Liver (tissue), 3 donors: Measurements from ENCODE around the gene CEACAM16.

ENCODE experiments used
- HNF4G ChIP-seq: IDR thresholded peaks from 2 replicates; pipeline ENCODE4 v1.6.1; 2016; ENCODE audit warnings: antibody characterized with exemption
- TF ChIP-seq, protein P1 (sequence below): fragments of 150-350 bp; IDR thresholded peaks from 2 replicates; pipeline ENCODE4 v1.5.1; 2017; ENCODE audit warnings: improper control_type of control experiment, low read depth, low read length; ENCODE audit not compliant: missing input control
- TF ChIP-seq, protein P2 (sequence below): IDR thresholded peaks from 2 replicates; pipeline ENCODE4 v1.6.1; 2016; ENCODE audit warnings: antibody characterized with exemption
- donor health status: healthy.
- donor health status: healthy.

DNA sequence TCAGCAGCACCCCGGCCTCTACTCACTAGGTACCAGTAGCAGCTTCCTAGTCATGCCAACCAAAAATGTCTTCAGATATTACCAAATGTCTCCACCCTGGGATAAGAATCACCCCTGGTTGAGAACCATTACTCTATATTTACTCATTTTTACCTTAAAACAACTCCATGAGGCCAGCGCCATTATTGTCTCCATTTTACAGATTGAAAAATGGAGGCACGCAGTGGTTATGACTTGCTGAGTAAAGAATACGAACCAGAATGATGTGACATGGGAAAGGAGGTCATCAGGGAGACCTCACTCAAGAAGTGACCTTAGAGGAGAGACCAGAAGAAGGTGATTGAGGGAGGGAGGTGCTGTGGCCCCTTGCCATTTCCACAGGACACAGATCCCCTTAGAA is 25.4 kb upstream of the CEACAM16 start:
- TF ChIP-seq, protein P1, sequence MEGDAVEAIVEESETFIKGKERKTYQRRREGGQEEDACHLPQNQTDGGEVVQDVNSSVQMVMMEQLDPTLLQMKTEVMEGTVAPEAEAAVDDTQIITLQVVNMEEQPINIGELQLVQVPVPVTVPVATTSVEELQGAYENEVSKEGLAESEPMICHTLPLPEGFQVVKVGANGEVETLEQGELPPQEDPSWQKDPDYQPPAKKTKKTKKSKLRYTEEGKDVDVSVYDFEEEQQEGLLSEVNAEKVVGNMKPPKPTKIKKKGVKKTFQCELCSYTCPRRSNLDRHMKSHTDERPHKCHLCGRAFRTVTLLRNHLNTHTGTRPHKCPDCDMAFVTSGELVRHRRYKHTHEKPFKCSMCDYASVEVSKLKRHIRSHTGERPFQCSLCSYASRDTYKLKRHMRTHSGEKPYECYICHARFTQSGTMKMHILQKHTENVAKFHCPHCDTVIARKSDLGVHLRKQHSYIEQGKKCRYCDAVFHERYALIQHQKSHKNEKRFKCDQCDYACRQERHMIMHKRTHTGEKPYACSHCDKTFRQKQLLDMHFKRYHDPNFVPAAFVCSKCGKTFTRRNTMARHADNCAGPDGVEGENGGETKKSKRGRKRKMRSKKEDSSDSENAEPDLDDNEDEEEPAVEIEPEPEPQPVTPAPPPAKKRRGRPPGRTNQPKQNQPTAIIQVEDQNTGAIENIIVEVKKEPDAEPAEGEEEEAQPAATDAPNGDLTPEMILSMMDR, result no peak
- TF ChIP-seq HNF4G, result no peak
- TF ChIP-seq, protein P2, sequence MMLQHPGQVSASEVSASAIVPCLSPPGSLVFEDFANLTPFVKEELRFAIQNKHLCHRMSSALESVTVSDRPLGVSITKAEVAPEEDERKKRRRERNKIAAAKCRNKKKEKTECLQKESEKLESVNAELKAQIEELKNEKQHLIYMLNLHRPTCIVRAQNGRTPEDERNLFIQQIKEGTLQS, result no peak
